ENCODE measurements around the gene ZBED3. TPM values are rescaled to one million over a fixed set of nuclear protein-coding genes. Genes with fewer than 3 reads are reported as not detected.

Gene ZBED3
- total RNA-seq, 2 donors from 2014 or later = 0.94 to 2.0 TPM

DNA sequence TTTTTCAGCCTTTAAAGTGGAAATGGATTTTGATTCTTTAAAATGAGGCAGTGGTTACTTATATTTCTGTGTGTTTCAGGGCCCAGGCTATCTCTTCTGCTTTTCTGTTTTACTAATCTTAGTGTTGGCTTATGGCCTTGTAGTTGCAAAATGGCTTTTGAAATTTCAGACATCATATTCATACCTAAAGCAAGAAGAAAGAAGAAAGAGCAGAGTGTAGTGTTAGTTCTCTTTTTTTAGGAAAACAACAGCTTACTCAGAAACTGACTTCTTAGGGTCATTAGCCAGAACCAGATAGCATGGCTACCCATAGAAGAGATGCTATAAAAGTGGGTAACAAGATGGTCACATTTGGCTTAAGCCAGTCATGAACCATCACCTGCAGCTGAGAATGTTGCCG lies 20.9 kb downstream of the ZBED3 start:
- Mint-ChIP-seq H3K27ac (no peak overlapping the region), H3K4me3 (no peak overlapping the region), H3K27me3 (no peaks in the 10 kb centered on the region), H3K36me3 (ENCODE audit: low read depth) (peaks cover 14% of the 10 kb centered on the region), H3K4me1 (peaks cover 11% of the 10 kb centered on the region)
- no peaks in the 10 kb centered on the region for H3K9me3 ChIP-seq (ENCODE audit: control insufficient read depth, low read length, poor library complexity, severe bottlenecking)
- ATAC-seq (no peak), DNase-seq (no peak)

DNA sequence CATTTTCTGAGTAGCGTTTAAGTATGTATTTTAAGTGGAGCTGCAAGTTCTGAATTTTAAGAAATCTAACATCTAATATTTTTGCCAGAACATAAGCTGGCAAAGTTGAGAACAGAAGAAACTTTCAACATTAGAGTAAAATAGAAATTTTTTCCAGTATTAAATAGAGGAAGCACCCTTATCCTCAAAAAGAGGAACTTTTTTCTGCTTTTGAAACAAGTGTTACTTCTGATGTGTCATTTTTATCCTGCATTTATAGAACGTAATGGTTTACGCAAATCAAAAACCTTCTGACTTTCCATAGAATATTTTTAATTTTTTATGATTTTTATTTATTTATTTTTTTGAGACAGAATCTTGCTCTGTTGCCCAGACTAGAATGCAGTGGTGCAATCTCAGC lies 21.8 kb downstream of the ZBED3 start:
- Mint-ChIP-seq H3K36me3 (ENCODE audit: low read depth) (peaks cover 12% of the 10 kb centered on the region), H3K4me3 (no peak overlapping the region), H3K4me1 (peaks cover 9% of the 10 kb centered on the region), H3K27me3 (no peaks in the 10 kb centered on the region), H3K27ac (no peak overlapping the region)
- no peaks in the 10 kb centered on the region for H3K9me3 ChIP-seq (ENCODE audit: control insufficient read depth, low read length, poor library complexity, severe bottlenecking)
- no peak for DNase-seq
- no peak for ATAC-seq

DNA sequence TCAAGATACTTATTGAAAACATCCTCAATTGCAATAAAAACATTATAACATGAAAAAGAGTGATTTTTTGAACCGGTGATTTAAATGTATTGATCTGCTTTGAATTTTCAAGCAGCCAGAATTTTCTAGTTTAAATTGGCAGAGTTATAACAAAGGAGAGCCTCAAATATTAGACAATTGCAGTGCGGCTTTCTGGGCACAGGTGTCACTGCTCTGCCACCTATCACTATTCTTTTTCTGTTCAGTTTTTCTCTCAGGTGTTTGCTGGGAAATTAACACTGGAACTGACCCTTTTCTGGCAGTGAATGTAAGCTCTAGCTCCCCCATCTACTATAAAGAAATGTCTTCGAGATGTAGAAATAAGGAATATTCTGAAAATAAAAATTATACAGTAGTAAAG lies 23.0 kb downstream of the ZBED3 start:
- H3K4me1 Mint-ChIP-seq = peaks cover 9% of the 10 kb centered on the region
- H3K9me3 ChIP-seq (ENCODE audit: control insufficient read depth, low read length, poor library complexity, severe bottlenecking) = no peaks in the 10 kb centered on the region
- ATAC-seq (no peak), DNase-seq (no peak)
- no peak overlapping the region for H3K27ac Mint-ChIP-seq
- no peaks in the 10 kb centered on the region for H3K27me3 Mint-ChIP-seq
- H3K4me3 Mint-ChIP-seq = no peak overlapping the region
- peaks cover 5% of the 10 kb centered on the region for H3K36me3 Mint-ChIP-seq (ENCODE audit: low read depth)

DNA sequence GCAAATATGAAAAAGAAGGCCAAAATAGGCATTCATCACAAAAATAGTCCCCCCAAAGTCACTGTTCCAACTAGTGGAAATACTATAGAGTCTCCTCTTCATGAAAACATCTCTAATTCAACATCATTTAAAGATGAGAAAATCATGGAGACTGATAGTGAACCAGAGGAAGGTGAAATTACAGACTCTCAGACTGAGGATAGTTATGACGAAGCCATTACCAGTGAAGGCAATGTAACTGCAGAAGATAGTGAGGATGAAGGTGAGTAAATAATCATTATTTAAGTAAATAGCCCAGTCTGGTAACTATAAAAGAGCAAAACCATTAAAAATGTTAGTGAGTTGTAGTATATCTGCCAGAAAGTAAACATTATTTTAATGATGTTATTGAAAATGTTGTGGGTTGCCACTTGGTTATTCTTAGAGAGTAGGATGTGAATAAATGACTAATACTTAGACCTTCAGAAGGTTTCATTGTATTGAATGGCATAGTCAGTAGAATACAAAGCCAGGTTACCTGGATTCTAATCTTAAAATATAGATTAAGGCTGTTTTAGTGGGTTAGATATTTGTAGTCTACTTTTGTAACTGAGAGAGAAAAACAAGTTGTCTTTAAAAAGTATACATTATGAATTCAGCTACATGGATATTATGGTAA lies 40.5 kb downstream of the ZBED3 start:
- H3K27me3 Mint-ChIP-seq = no peaks in the 10 kb centered on the region
- no peaks in the 10 kb centered on the region for H3K9me3 ChIP-seq (ENCODE audit: control insufficient read depth, low read length, poor library complexity, severe bottlenecking)
- H3K36me3 Mint-ChIP-seq (ENCODE audit: low read depth) = peaks cover 5% of the 10 kb centered on the region
- H3K4me1 Mint-ChIP-seq = peaks cover 9% of the 10 kb centered on the region
- no peak for DNase-seq
- no peak overlapping the region for H3K4me3 Mint-ChIP-seq
- no peak overlapping the region for H3K27ac Mint-ChIP-seq
- ATAC-seq = no peak

DNA sequence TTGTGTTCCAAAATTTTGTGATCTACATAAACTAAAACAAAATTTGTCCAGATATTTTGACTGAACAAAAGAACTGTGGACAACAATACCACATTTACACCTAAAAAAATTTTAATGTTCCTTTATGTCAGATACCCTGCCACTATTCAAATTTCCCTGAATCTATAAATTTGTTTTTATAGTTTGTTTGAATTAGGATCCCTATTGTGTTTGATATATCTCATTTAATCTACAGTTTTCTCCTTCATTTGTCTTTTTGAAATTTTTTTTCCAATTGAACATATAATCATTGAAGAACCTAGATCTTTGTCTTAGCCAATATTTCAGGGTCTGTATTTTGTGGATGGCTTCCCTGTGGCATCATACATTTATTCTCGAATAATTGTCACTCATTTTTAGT lies 51.1 kb downstream of the ZBED3 start:
- ATAC-seq (no peak), DNase-seq (no peak)
- H3K9me3 ChIP-seq (ENCODE audit: control insufficient read depth, low read length, poor library complexity, severe bottlenecking) = no peaks in the 10 kb centered on the region
- no peaks in the 10 kb centered on the region for H3K27me3 Mint-ChIP-seq
- H3K27ac Mint-ChIP-seq = no peak overlapping the region
- H3K36me3 Mint-ChIP-seq (ENCODE audit: low read depth) = no peaks in the 10 kb centered on the region
- H3K4me1 Mint-ChIP-seq = peaks cover 10% of the 10 kb centered on the region
- H3K4me3 Mint-ChIP-seq = no peak overlapping the region

DNA sequence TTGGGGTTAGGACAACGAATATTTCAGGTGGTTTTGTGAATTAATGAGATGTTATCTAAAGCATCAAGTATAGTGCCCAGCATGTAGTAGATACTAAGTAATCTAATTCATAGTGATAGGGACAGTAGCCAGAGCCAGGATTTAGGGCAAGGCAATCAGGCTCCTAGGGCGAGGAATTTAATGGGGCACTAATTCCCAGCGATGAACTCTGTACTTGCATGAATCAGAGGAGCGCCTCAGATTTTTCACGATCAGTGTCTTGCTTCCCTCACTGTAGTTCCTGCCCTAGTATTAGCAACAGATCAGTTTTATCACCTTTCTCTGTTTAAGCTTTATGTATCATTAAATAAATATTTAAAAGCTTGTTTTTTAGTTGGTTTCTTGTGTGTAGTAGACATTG lies 53.7 kb downstream of the ZBED3 start:
- H3K27ac Mint-ChIP-seq = no peak overlapping the region
- peaks cover 2% of the 10 kb centered on the region for H3K36me3 Mint-ChIP-seq (ENCODE audit: low read depth)
- peaks cover 12% of the 10 kb centered on the region for H3K4me1 Mint-ChIP-seq
- no peak overlapping the region for H3K4me3 Mint-ChIP-seq
- no peaks in the 10 kb centered on the region for H3K27me3 Mint-ChIP-seq
- DNase-seq (no peak), ATAC-seq (no peak)
- H3K9me3 ChIP-seq (ENCODE audit: control insufficient read depth, low read length, poor library complexity, severe bottlenecking) = peaks cover 6% of the 10 kb centered on the region

DNA sequence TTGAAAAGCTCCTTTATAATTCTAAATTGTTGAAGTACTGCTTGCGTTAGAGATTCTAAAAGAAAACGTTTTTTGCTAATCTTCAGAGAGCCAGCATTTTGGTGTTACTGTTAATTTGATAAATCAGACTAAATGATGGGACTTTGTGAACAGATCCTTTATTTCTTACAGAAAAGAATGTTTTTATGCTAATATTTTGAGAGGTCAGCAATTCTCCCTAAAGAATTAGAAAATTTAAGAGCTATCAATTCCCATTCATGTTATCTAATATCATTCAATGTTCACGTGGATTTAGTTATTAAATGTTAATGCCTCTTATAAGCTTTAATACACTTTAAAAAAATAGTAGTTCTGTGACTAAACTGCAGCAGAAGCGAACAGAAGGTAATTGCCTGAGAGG lies 54.5 kb downstream of the ZBED3 start:
- ATAC-seq = no peak
- peaks cover 2% of the 10 kb centered on the region for H3K36me3 Mint-ChIP-seq (ENCODE audit: low read depth)
- peaks cover 12% of the 10 kb centered on the region for H3K4me1 Mint-ChIP-seq
- H3K9me3 ChIP-seq (ENCODE audit: control insufficient read depth, low read length, poor library complexity, severe bottlenecking) = peaks cover 6% of the 10 kb centered on the region
- no peaks in the 10 kb centered on the region for H3K27me3 Mint-ChIP-seq
- no peak for DNase-seq
- no peak overlapping the region for H3K4me3 Mint-ChIP-seq
- H3K27ac Mint-ChIP-seq = peak overlapping the region; percentile 29

DNA sequence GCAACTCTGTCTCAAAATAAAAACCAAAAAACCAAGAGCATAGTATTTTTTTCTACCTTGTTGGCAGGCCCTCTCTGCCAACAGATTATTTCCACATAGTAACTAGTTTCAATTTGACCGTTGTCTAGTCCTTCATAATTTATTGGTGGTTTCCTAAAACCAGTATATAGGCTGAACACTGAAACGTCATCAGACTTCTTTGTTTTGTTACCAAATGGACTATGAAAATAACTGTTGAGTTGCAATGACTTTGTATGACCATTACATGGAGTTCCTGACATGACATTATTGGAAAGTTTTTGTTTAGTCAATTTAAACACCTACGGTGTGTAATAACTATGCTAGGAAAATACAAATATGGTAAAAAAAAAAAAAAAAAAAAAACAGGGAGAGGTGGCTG lies 55.2 kb downstream of the ZBED3 start:
- H3K9me3 ChIP-seq (ENCODE audit: control insufficient read depth, low read length, poor library complexity, severe bottlenecking) = peaks cover 6% of the 10 kb centered on the region
- ATAC-seq (no peak), DNase-seq (no peak)
- Mint-ChIP-seq H3K4me1 (peaks cover 12% of the 10 kb centered on the region), H3K27me3 (no peaks in the 10 kb centered on the region), H3K36me3 (ENCODE audit: low read depth) (peaks cover 2% of the 10 kb centered on the region), H3K4me3 (peak overlapping the region; percentile 93), H3K27ac (peak overlapping the region; percentile 51)

DNA sequence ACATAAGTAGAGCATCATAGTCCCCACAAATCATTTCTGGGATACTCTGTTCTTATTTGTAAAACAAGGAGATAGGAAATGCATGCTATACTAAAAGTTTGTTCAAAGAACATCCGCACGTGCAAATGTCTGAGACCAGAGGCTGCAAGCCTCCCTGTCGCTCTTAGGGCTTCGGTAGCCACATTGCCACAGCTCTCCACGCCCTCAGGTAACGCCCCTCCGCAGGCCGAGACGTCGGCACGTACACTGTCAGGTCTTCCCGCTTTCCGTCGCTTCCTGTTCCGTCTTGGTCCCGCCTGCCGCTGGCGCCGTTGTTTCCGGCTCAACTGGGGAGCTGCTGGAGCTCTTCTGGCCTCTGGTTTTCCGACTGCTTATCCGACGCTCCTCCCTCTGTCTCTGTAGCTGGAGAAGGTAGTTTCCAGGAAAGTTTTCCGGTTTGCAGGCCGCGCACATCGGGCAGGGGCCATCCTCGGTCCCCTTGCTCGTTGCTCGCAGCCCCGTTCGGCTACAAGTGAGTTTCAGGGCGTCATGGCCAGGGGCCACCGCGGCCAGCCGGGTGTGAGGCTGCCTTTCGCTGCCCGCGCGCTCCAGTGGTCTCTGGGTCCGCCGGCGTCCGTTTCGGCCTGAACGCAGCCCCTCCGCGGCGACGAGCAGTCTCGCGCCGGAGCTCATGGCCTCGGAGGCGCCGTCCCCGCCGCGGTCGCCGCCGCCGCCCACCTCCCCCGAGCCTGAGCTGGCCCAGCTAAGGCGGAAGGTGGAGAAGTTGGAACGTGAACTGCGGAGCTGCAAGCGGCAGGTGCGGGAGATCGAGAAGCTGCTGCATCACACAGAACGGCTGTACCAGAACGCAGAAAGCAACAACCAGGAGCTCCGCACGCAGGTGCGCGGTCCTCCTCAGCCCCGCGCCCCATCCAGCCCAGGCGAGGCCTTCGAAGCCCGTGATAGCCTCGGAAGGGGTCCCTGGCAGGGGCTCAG lies 56.7 kb downstream of the ZBED3 start, which contains the start of gene AGGF1:
TSS of gene AGGF1 (plus strand) at position 308 of the 975 bp plus-strand sequence. CDS start at position 671, 363 bp downstream.
- peak; percentile 74 to 81 (median 76) for DNase-seq
- H3K27ac Mint-ChIP-seq = peak within 1 kb of the TSS; percentile 51
- H3K9me3 ChIP-seq (ENCODE audit: control insufficient read depth, low read length, poor library complexity, severe bottlenecking) = peaks cover 6% of the 10 kb centered on the region

DNA sequence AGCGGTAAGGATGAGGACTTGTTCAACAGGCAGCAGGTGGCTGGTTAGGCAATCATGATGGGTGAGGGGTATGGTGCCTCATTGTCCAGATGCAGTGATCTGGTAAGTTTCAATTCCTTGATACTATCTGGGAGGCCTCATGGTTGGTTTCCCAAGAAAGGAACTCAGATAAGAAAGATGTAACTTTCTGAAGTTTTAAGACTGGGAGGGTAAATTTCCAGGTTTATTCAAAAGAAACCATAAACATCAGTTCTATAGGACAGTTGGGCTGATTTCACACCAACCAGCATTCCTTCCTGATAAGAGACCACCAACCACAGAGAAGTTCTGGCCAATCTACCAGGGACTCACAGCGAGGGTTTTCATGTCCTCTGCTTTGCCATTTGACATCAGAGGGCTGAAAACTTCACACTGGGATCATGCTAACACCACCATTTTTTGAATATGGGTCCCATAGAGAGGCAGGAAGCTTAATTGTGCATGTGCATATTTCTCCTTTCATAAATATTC lies 57.7 kb downstream of the ZBED3 start:
- no peak for DNase-seq
- Mint-ChIP-seq H3K27ac (peak overlapping the region; percentile 51), H3K27me3 (peaks cover 4% of the 10 kb centered on the region), H3K4me3 (peak overlapping the region; percentile 93), H3K4me1 (peaks cover 10% of the 10 kb centered on the region), H3K36me3 (ENCODE audit: low read depth) (peaks cover 5% of the 10 kb centered on the region)
- peaks cover 6% of the 10 kb centered on the region for H3K9me3 ChIP-seq (ENCODE audit: control insufficient read depth, low read length, poor library complexity, severe bottlenecking)
- no peak for ATAC-seq

More for the DNA sequence above, 56.7 kb downstream of the ZBED3 start, which contains the start of gene AGGF1:
- H3K27me3 Mint-ChIP-seq = peaks cover 4% of the 10 kb centered on the region
- ATAC-seq = peak; percentile 98
- H3K36me3 Mint-ChIP-seq (ENCODE audit: low read depth) = peaks cover 5% of the 10 kb centered on the region
- H3K4me1 Mint-ChIP-seq = peaks cover 12% of the 10 kb centered on the region
- peak within 1 kb of the TSS; percentile 93 for H3K4me3 Mint-ChIP-seq

DNA sequence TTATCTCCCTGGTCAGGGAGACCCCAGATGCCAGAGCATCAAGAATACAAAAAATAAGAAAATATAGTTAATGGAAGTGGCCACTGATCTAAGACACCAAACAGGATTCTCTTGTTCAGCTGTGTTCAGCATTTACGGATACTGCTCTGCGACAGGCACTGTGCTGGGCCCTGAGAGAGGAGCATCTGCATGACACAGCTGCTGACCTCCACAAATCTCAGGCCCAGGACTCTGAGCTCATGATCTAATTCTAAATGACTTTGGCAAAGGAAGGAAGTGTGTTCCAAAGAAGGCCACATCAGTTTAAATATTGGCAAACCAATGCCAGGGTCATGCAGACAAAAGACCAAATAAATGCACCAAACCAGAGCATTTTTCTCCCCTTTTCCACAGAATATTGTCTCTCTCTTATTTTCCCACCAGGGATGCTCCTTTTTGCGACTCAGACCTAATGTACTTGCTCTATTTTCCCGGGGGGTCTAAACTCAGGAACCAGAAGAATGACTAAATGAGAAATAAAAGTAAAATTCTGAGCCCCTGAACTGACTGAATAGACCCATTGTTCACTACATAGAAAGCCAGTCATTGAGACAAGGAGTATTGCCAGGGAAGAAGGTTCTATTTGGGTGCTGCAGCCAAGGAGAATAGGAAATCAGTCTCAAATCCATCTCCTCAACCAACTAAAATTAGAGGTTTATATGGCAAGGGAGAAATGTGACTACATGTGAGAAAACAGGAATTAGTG lies 58.3 kb downstream of the ZBED3 start:
- ATAC-seq (no peak), DNase-seq (no peak)
- Mint-ChIP-seq H3K27me3 (peaks cover 4% of the 10 kb centered on the region), H3K4me3 (no peak overlapping the region), H3K4me1 (peaks cover 10% of the 10 kb centered on the region), H3K27ac (peak overlapping the region; percentile 8), H3K36me3 (ENCODE audit: low read depth) (peaks cover 5% of the 10 kb centered on the region)
- peaks cover 6% of the 10 kb centered on the region for H3K9me3 ChIP-seq (ENCODE audit: control insufficient read depth, low read length, poor library complexity, severe bottlenecking)

DNA sequence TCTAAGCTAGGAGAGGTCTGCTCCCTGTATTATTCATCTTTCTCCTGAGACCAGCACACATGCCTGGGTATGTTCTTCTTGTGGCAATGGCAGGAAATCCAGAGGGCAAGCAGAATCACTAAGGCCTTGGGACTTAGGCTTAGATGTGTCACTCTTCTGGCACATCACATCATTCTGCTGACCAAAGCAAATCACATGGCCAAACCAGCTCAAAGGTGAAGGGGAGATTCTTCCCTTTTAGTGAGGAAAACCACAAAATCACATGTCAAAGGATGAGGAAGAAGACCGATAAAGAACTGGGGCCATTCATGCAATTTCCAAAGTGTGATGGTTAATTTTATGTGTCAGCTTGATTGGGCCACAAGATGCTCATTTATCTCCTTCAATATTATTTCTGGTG lies 62.6 kb downstream of the ZBED3 start:
- no peak for ATAC-seq
- Mint-ChIP-seq H3K36me3 (ENCODE audit: low read depth) (peaks cover 5% of the 10 kb centered on the region), H3K4me3 (no peak overlapping the region), H3K27ac (no peak overlapping the region), H3K4me1 (no peaks in the 10 kb centered on the region), H3K27me3 (peaks cover 18% of the 10 kb centered on the region)
- peaks cover 5% of the 10 kb centered on the region for H3K9me3 ChIP-seq (ENCODE audit: control insufficient read depth, low read length, poor library complexity, severe bottlenecking)
- no peak for DNase-seq

Measured in T-helper 17 cell (primary cell).